Measurements from ENCODE around the gene LRRC53.

DNA sequence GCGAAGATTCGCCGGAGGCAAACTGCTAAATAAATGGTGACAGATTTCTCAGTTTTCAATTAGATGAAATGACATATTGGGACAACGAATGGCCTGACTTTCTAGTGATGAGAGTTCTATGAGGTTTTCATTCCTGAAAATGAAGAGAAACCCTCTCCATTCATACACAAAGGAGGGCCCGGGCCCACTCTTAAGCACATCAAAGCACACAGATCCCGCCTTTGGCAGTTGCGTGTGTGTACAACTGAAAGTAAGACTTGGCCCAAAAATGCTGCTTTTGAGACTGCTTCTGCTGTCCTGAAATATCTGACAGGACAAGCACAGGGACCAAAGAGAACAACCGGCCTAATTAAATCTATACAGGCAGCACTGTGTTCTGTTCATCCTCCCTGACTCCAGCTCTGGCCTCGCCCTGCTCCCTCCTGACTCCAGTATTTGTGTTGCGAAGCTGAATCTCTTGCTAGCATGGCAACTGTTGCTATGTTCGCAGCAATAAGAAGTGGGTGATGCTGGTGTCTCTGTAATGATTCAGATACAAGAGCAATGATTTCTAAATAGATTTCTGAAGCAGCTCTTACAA lies 7.4 kb downstream of the LRRC53 start:
- TF ChIP-seq, protein P1, sequence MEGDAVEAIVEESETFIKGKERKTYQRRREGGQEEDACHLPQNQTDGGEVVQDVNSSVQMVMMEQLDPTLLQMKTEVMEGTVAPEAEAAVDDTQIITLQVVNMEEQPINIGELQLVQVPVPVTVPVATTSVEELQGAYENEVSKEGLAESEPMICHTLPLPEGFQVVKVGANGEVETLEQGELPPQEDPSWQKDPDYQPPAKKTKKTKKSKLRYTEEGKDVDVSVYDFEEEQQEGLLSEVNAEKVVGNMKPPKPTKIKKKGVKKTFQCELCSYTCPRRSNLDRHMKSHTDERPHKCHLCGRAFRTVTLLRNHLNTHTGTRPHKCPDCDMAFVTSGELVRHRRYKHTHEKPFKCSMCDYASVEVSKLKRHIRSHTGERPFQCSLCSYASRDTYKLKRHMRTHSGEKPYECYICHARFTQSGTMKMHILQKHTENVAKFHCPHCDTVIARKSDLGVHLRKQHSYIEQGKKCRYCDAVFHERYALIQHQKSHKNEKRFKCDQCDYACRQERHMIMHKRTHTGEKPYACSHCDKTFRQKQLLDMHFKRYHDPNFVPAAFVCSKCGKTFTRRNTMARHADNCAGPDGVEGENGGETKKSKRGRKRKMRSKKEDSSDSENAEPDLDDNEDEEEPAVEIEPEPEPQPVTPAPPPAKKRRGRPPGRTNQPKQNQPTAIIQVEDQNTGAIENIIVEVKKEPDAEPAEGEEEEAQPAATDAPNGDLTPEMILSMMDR (IDR thresholded peaks at IDR 0.05), result no peak
- no peak for TF ChIP-seq POLR2A (IDR thresholded peaks at IDR 0.05)
- no peak for TF ChIP-seq POLR2AphosphoS5 (IDR thresholded peaks at IDR 0.05)
- no peak for TF ChIP-seq EP300 (IDR thresholded peaks at IDR 0.05)
